IPS-18c (cell line): Measurements from ENCODE around the gene PDE7B.

Experiments
- H3K4me3 ChIP-seq: 2 replicates; pipeline ENCODE4 v1.7.0; 2013; ENCODE audit warnings: low read depth, mild to moderate bottlenecking, low read length, moderate library complexity; ENCODE audit not compliant: insufficient read depth
- H3K9me3 ChIP-seq: one replicate; pipeline ENCODE4 v1.6.1; 2013; ENCODE audit warnings: mild to moderate bottlenecking, low read length, moderate library complexity; ENCODE audit not compliant: control insufficient read depth, insufficient read depth

Gene PDE7B

GRCh38 chr6:135871878-135872277 is 20.4 kb downstream of the PDE7B start:
- Histone ChIP-seq H3K4me3 (no peak overlapping the region), H3K9me3 (no peaks in the 10 kb centered on the region)

GRCh38 chr6:135875446-135875845 is 23.9 kb downstream of the PDE7B start:
- H3K4me3 ChIP-seq, result no peak overlapping the region
- H3K9me3 ChIP-seq, result no peaks in the 10 kb centered on the region

- Histone ChIP-seq H3K9me3 (no peaks in the 10 kb centered on the region), H3K4me3 (no peak overlapping the region)
Measured at GRCh38 chr6:135876058-135876457, 24.6 kb downstream of the PDE7B start.

- no peak overlapping the region for H3K4me3 ChIP-seq
- H3K9me3 ChIP-seq, result no peaks in the 10 kb centered on the region
Measured at GRCh38 chr6:135877666-135878065, 26.2 kb downstream of the PDE7B start.

GRCh38 chr6:135880066-135880972 is 28.8 kb downstream of the PDE7B start:
- no peak overlapping the region for H3K4me3 ChIP-seq
- H3K9me3 ChIP-seq, result no peaks in the 10 kb centered on the region

GRCh38 chr6:135883045-135883444 is 31.5 kb downstream of the PDE7B start:
- Histone ChIP-seq H3K4me3 (no peak overlapping the region), H3K9me3 (no peaks in the 10 kb centered on the region)

- no peak overlapping the region for H3K4me3 ChIP-seq
- no peaks in the 10 kb centered on the region for H3K9me3 ChIP-seq
Measured at GRCh38 chr6:135883536-135883935, 32.0 kb downstream of the PDE7B start.

GRCh38 chr6:135884136-135884535 is 32.6 kb downstream of the PDE7B start:
- Histone ChIP-seq H3K9me3 (no peaks in the 10 kb centered on the region), H3K4me3 (no peak overlapping the region)

GRCh38 chr6:135887069-135887468 is 35.6 kb downstream of the PDE7B start:
- H3K4me3 ChIP-seq, result no peak overlapping the region
- no peaks in the 10 kb centered on the region for H3K9me3 ChIP-seq

GRCh38 chr6:135888818-135889217 is 37.3 kb downstream of the PDE7B start:
- no peak overlapping the region for H3K4me3 ChIP-seq
- H3K9me3 ChIP-seq, result no peaks in the 10 kb centered on the region

- H3K9me3 ChIP-seq, result no peaks in the 10 kb centered on the region
- H3K4me3 ChIP-seq, result no peak overlapping the region
Measured at GRCh38 chr6:135890876-135891275, 39.4 kb downstream of the PDE7B start.

- Histone ChIP-seq H3K9me3 (no peaks in the 10 kb centered on the region), H3K4me3 (no peak overlapping the region)
Measured at GRCh38 chr6:135891710-135892109, 40.2 kb downstream of the PDE7B start.

- Histone ChIP-seq H3K4me3 (no peak overlapping the region), H3K9me3 (no peaks in the 10 kb centered on the region)
Measured at GRCh38 chr6:135895231-135895911, 43.9 kb downstream of the PDE7B start.

- Histone ChIP-seq H3K4me3 (no peak overlapping the region), H3K9me3 (no peaks in the 10 kb centered on the region)
Measured at GRCh38 chr6:135897087-135897486, 45.6 kb downstream of the PDE7B start.

- Histone ChIP-seq H3K9me3 (no peaks in the 10 kb centered on the region), H3K4me3 (no peak overlapping the region)
Measured at GRCh38 chr6:135901774-135902524, 50.4 kb downstream of the PDE7B start.

- Histone ChIP-seq H3K9me3 (no peaks in the 10 kb centered on the region), H3K4me3 (no peak overlapping the region)
Measured at GRCh38 chr6:135902756-135903331, 51.3 kb downstream of the PDE7B start.

- Histone ChIP-seq H3K9me3 (no peaks in the 10 kb centered on the region), H3K4me3 (no peak overlapping the region)
Measured at GRCh38 chr6:135904666-135905065, 53.2 kb downstream of the PDE7B start.
